ENCODE results near the gene LMAN1.

DNA sequence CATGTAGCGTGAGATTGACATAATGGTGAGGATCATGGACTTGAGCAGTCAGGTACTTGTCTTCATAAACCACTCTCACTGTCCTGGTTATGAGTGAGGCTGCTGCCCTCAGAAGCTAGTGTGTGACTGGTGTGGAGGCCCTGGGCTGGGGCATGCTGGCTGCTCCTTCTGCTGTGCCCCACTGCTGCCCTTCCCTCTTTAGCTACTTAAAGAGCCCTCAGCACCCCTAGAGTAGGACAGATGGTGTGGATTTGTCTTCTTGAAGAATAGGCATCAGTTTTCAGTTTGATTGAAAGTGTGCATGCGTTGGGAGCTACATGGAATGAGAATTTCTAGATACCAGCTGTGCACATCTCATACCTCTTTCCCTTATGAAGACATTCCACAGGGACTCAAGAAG is 56.1 kb downstream of the LMAN1 start:
- TF ChIP-seq, protein P1, sequence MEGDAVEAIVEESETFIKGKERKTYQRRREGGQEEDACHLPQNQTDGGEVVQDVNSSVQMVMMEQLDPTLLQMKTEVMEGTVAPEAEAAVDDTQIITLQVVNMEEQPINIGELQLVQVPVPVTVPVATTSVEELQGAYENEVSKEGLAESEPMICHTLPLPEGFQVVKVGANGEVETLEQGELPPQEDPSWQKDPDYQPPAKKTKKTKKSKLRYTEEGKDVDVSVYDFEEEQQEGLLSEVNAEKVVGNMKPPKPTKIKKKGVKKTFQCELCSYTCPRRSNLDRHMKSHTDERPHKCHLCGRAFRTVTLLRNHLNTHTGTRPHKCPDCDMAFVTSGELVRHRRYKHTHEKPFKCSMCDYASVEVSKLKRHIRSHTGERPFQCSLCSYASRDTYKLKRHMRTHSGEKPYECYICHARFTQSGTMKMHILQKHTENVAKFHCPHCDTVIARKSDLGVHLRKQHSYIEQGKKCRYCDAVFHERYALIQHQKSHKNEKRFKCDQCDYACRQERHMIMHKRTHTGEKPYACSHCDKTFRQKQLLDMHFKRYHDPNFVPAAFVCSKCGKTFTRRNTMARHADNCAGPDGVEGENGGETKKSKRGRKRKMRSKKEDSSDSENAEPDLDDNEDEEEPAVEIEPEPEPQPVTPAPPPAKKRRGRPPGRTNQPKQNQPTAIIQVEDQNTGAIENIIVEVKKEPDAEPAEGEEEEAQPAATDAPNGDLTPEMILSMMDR (IDR thresholded peaks at IDR 0.05): no peak
- TF ChIP-seq POLR2A (IDR thresholded peaks at IDR 0.05): no peak
